Liver (tissue), 9 donors: Measurements from ENCODE around the gene PNKD. TPM values are rescaled to one million over a fixed set of nuclear protein-coding genes. Genes with fewer than 3 reads are reported as not detected.

Experiments
- DNase-seq: peaks from one replicate; pipeline ENCODE4 v3.0.0-alpha.2; 2017; ENCODE audit warnings: low spot score
- H3K27ac ChIP-seq, 2 donors: one replicate each; pipeline ENCODE4 v1.7.0; 2013; ENCODE audit warnings: inconsistent platforms in 2 of 2, low read length in 2 of 2, control low read depth in 1 of 2, low read depth in 1 of 2, mild to moderate bottlenecking in 1 of 2
- H3K27me3 ChIP-seq, 4 donors: one replicate each; pipeline versions ENCODE4 v1.6.1 to v1.7.0; 2013; ENCODE audit warnings: low read length in 3 of 4, inconsistent platforms in 1 of 4, mild to moderate bottlenecking in 1 of 4, moderate library complexity in 1 of 4; ENCODE audit not compliant: control insufficient read depth in 4 of 4, insufficient read depth in 4 of 4
- H3K36me3 ChIP-seq, 4 donors: one replicate each; pipeline versions ENCODE4 v1.6.1 to v1.7.0; 2013; ENCODE audit warnings: low read length in 3 of 4, mild to moderate bottlenecking in 3 of 4, low read depth in 1 of 4, moderate library complexity in 1 of 4; ENCODE audit not compliant: control insufficient read depth in 4 of 4, insufficient read depth in 3 of 4
- H3K4me1 ChIP-seq, 4 donors: one replicate each; pipeline versions ENCODE4 v1.6.1 to v1.7.0; 2013; ENCODE audit warnings: low read length in 3 of 4, mild to moderate bottlenecking in 3 of 4, moderate library complexity in 1 of 4; ENCODE audit not compliant: control insufficient read depth in 4 of 4, insufficient read depth in 4 of 4
- H3K4me3 ChIP-seq, 3 donors: one replicate each; pipeline versions ENCODE4 v1.6.1 to v1.7.0; 2013; ENCODE audit warnings: low read length in 3 of 3, control low read depth in 1 of 3, low read depth in 1 of 3, mild to moderate bottlenecking in 1 of 3
- H3K9ac ChIP-seq, 2 donors: one replicate each; pipeline ENCODE4 v1.7.0; 2013; ENCODE audit warnings: low read length in 2 of 2, mild to moderate bottlenecking in 2 of 2, moderate library complexity in 2 of 2, control low read depth in 1 of 2, low read depth in 1 of 2
- H3K9me3 ChIP-seq, 4 donors: one replicate each; pipeline versions ENCODE4 v1.6.1 to v1.7.0; 2013; ENCODE audit warnings: low read length in 3 of 4; ENCODE audit not compliant: control insufficient read depth in 4 of 4
- ATF3 ChIP-seq: IDR thresholded peaks from 2 replicates; pipeline ENCODE4 v1.6.1; 2016; ENCODE audit warnings: antibody characterized with exemption
- CTCF ChIP-seq: fragments of 150-350 bp; IDR thresholded peaks from 2 replicates; pipeline ENCODE4 v1.5.1; 2017; ENCODE audit warnings: improper control_type of control experiment, low read depth, low read length; ENCODE audit not compliant: missing input control
- EGR1 ChIP-seq, 2 donors: IDR thresholded peaks; 2 replicates each; pipeline ENCODE4 v1.6.1; 2016 to 2018; ENCODE audit warnings: antibody characterized with exemption in 2 of 2, low read depth in 2 of 2
- FOXA1 ChIP-seq: IDR thresholded peaks from 2 replicates; pipeline ENCODE4 v1.6.1; 2016; ENCODE audit warnings: antibody characterized with exemption
- FOXA2 ChIP-seq: IDR thresholded peaks from 2 replicates; pipeline ENCODE4 v1.6.1; 2016; ENCODE audit warnings: antibody characterized with exemption
- GABPA ChIP-seq, 2 donors: IDR thresholded peaks in 1 of 2; conservative IDR thresholded peaks in 1 of 2; 2 replicates each; pipeline ENCODE4 v1.6.1; 2016; ENCODE audit warnings: antibody characterized with exemption in 2 of 2, mild to moderate bottlenecking in 1 of 2, moderate library complexity in 1 of 2
- HNF4A ChIP-seq, 2 donors: conservative IDR thresholded peaks; 2 replicates each; pipeline ENCODE4 v1.6.1; 2016; ENCODE audit warnings: antibody characterized with exemption in 2 of 2, mild to moderate bottlenecking in 2 of 2
- HNF4G ChIP-seq: IDR thresholded peaks from 2 replicates; pipeline ENCODE4 v1.6.1; 2016; ENCODE audit warnings: antibody characterized with exemption
- JUND ChIP-seq, 2 donors: IDR thresholded peaks; 2 replicates each; pipeline ENCODE4 v1.6.1; 2016; ENCODE audit warnings: antibody characterized with exemption in 2 of 2
- MAX ChIP-seq: IDR thresholded peaks from 2 replicates; pipeline ENCODE4 v1.6.1; 2016; ENCODE audit warnings: antibody characterized with exemption
- NR2F2 ChIP-seq: IDR thresholded peaks from 2 replicates; pipeline ENCODE4 v1.6.1; 2016; ENCODE audit warnings: antibody characterized with exemption
- RAD21 ChIP-seq, 2 donors: IDR thresholded peaks; 2 replicates each; pipeline ENCODE4 v1.6.1; 2016; ENCODE audit warnings: antibody characterized with exemption in 2 of 2, mild to moderate bottlenecking in 2 of 2
- REST ChIP-seq: IDR thresholded peaks from 2 replicates; pipeline ENCODE4 v1.6.1; 2016; ENCODE audit warnings: antibody characterized with exemption, mild to moderate bottlenecking
- RXRA ChIP-seq, 2 donors: IDR thresholded peaks; 2 replicates each; pipeline ENCODE4 v1.6.1; 2017 to 2018; ENCODE audit warnings: antibody characterized with exemption in 2 of 2, mild to moderate bottlenecking in 1 of 2
- SP1 ChIP-seq: IDR thresholded peaks from 2 replicates; pipeline ENCODE4 v1.6.1; 2018; ENCODE audit warnings: antibody characterized with exemption, mild to moderate bottlenecking
- TAF1 ChIP-seq: conservative IDR thresholded peaks from 2 replicates; pipeline ENCODE4 v1.6.1; 2016; ENCODE audit warnings: antibody characterized with exemption, mild to moderate bottlenecking
- YY1 ChIP-seq: IDR thresholded peaks from 2 replicates; pipeline ENCODE4 v1.6.1; 2016; ENCODE audit warnings: antibody characterized with exemption, mild to moderate bottlenecking
- ZBTB33 ChIP-seq: IDR thresholded peaks from 2 replicates; pipeline ENCODE4 v1.6.1; 2016; ENCODE audit warnings: antibody characterized with exemption
- WGBS: extraction: QIAGEN DNeasy Blood & Tissue Kit; methylation state at CpG from one replicate; pipeline ENCODE4 v1.1.7; 2013; 5-methylcytosine and 5-hydroxymethylcytosine counted together
- polyA plus RNA-seq, 2 donors: library from polyadenylated mRNA; stranded (reverse) in 1 of 2; unstranded in 1 of 2; fragments of 200-250 nt in 1 of 2; fragments of >200 nt in 1 of 2; fragmentation: Nextera tagmentation in 1 of 2; extraction: Ambion mirVana in 1 of 2; gene quantifications; one replicate each; pipeline versions ENCODE4 v1.2.1 to v1.2.3, GENCODE V29; 2013 to 2015
- total RNA-seq, 2 donors: library from RNA; depleted of rRNA; stranded (reverse); fragments of >200 nt; gene quantifications; one replicate each; pipeline ENCODE4 v1.2.3, GENCODE V29; 2014
- donor health status: healthy.
- donor health status: healthy.
- donor health status: healthy.
- donor health status: healthy.
- donor health status: healthy.

PNKD gene
- total and polyA plus RNA-seq, 4 donors, result 28.5 to 161 (median 94.9) TPM

GRCh38 chr2:218393750-218394290, 123.5 kb downstream of the PNKD start:
- peak; percentile 72 for DNase-seq

More at GRCh38 chr2:218393750-218394290, 123.5 kb downstream of the PNKD start:
- H3K4me3 ChIP-seq, result no peak overlapping the region
- H3K9ac ChIP-seq, result no peak overlapping the region
- WGBS, result 82% methylated on average over 8 of the region's 8 CpGs
- no peaks in the 10 kb centered on the region for H3K9me3 ChIP-seq
- no peak for TF ChIP-seq HNF4A (conservative IDR thresholded peaks at IDR 0.05)
- TF ChIP-seq GABPA (IDR thresholded peaks at IDR 0.05 in 1 of 2, conservative IDR thresholded peaks at IDR 0.05 in 1 of 2), result no peak
- no peak for TF ChIP-seq MAX
- TF ChIP-seq FOXA1, result no peak
- no peak for TF ChIP-seq HNF4G
- no peak for TF ChIP-seq ATF3
- no peak for TF ChIP-seq JUND (IDR thresholded peaks at IDR 0.05)
- TF ChIP-seq RXRA (IDR thresholded peaks at IDR 0.05), result no peak
- no peak for TF ChIP-seq REST
- no peak for TF ChIP-seq CTCF
- no peak for TF ChIP-seq SP1
- TF ChIP-seq TAF1, result no peak
- TF ChIP-seq EGR1 (IDR thresholded peaks at IDR 0.05; ENCODE audit: low read depth in 2 of 2), result no peak
- TF ChIP-seq RAD21 (IDR thresholded peaks at IDR 0.05), result no peak
- no peak for TF ChIP-seq YY1
- no peak for TF ChIP-seq FOXA2
- no peak for TF ChIP-seq ZBTB33
- no peak for TF ChIP-seq NR2F2
- no peaks in the 10 kb centered on the region for H3K36me3 ChIP-seq
- no peaks in the 10 kb centered on the region for H3K27me3 ChIP-seq
- peaks cover 6 to 25% (median 22%) of the 10 kb centered on the region in 4 donors for H3K4me1 ChIP-seq
- H3K27ac ChIP-seq, result no peak overlapping the region
